Measurements from ENCODE around the gene CCDC134. TPM values are rescaled to one million over a fixed set of nuclear protein-coding genes. Genes with fewer than 3 reads are reported as not detected.

The CCDC134 gene
- total and polyA plus RNA-seq, 2 donors (not counting 1 experiment from before 2014, with no cell fraction given): 3.0 to 13.7 TPM

- H3K36me3 ChIP-seq (ENCODE audit: control insufficient read depth, insufficient read depth, low read length): no peaks in the 10 kb centered on the region
- H3K9me3 ChIP-seq (ENCODE audit: control insufficient read depth, insufficient read depth, low read depth, low read length): no peaks in the 10 kb centered on the region
- H3K79me2 ChIP-seq (ENCODE audit: control insufficient read depth, insufficient read depth, low read length): no peaks in the 10 kb centered on the region
- no peak overlapping the region for H2AFZ ChIP-seq (ENCODE audit: low read length)
- H3K4me2 ChIP-seq (ENCODE audit: extremely low read depth, insufficient read depth, low read length): no peak overlapping the region
- DNase-seq (ENCODE audit: low read depth in 2 of 2): no peak
- H3K27me3 ChIP-seq (ENCODE audit: control insufficient read depth, insufficient read depth, low read length): no peaks in the 10 kb centered on the region
- H3K27ac ChIP-seq (ENCODE audit: insufficient read depth, low read length): no peak overlapping the region
- no peak overlapping the region for H3K4me3 ChIP-seq (replicated peaks in 1 of 4; ENCODE audit: control extremely low read depth in 1 of 4, insufficient read depth in 1 of 4, low read depth in 3 of 4, low read length in 4 of 4)
- H3K4me1 ChIP-seq (ENCODE audit: control insufficient read depth, extremely low read depth, insufficient read depth, low read length): no peaks in the 10 kb centered on the region
- H4K20me1 ChIP-seq (ENCODE audit: control insufficient read depth, extremely low read depth, insufficient read depth, low read length): no peaks in the 10 kb centered on the region
- TF ChIP-seq, protein P1, sequence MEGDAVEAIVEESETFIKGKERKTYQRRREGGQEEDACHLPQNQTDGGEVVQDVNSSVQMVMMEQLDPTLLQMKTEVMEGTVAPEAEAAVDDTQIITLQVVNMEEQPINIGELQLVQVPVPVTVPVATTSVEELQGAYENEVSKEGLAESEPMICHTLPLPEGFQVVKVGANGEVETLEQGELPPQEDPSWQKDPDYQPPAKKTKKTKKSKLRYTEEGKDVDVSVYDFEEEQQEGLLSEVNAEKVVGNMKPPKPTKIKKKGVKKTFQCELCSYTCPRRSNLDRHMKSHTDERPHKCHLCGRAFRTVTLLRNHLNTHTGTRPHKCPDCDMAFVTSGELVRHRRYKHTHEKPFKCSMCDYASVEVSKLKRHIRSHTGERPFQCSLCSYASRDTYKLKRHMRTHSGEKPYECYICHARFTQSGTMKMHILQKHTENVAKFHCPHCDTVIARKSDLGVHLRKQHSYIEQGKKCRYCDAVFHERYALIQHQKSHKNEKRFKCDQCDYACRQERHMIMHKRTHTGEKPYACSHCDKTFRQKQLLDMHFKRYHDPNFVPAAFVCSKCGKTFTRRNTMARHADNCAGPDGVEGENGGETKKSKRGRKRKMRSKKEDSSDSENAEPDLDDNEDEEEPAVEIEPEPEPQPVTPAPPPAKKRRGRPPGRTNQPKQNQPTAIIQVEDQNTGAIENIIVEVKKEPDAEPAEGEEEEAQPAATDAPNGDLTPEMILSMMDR (conservative IDR thresholded peaks at IDR 0.05 in 1 of 2, IDR thresholded peaks at IDR 0.05 in 1 of 2; ENCODE audit: low read depth in 1 of 2, low read length in 2 of 2): no peak
- TF ChIP-seq EZH2 (IDR thresholded peaks at IDR 0.05; ENCODE audit: low read length, missing control alignments): no peak
- H3K9ac ChIP-seq (ENCODE audit: insufficient read depth, low read length): no peak overlapping the region
Observed at GRCh38 chr22:41779929-41780505, 20.5 kb upstream of the CCDC134 start.

- Histone ChIP-seq H3K9ac (ENCODE audit: insufficient read depth, low read length) (no peak overlapping the region), H3K27ac (ENCODE audit: insufficient read depth, low read length) (no peak overlapping the region), H3K36me3 (ENCODE audit: control insufficient read depth, insufficient read depth, low read length) (no peaks in the 10 kb centered on the region), H3K4me2 (ENCODE audit: extremely low read depth, insufficient read depth, low read length) (peak overlapping the region; percentile 13), H2AFZ (ENCODE audit: low read length) (peak overlapping the region; percentile 76), H3K27me3 (ENCODE audit: control insufficient read depth, insufficient read depth, low read length) (no peaks in the 10 kb centered on the region), H3K9me3 (ENCODE audit: control insufficient read depth, insufficient read depth, low read depth, low read length) (no peaks in the 10 kb centered on the region), H3K4me1 (ENCODE audit: control insufficient read depth, extremely low read depth, insufficient read depth, low read length) (no peaks in the 10 kb centered on the region), H3K4me3 (replicated peaks in 1 of 4; ENCODE audit: control extremely low read depth in 1 of 4, insufficient read depth in 1 of 4, low read depth in 3 of 4, low read length in 4 of 4) (no peak overlapping the region), H3K79me2 (ENCODE audit: control insufficient read depth, insufficient read depth, low read length) (no peaks in the 10 kb centered on the region), H4K20me1 (ENCODE audit: control insufficient read depth, extremely low read depth, insufficient read depth, low read length) (no peaks in the 10 kb centered on the region)
- peak; percentile 33 to 50 for DNase-seq (ENCODE audit: low read depth in 2 of 2)
- no peak for TF ChIP-seq EZH2 (IDR thresholded peaks at IDR 0.05; ENCODE audit: low read length, missing control alignments)
Observed at GRCh38 chr22:41780746-41781505, 19.6 kb upstream of the CCDC134 start.

GRCh38 chr22:41781507-41781906 lies 19.0 kb upstream of the CCDC134 start:
- DNase-seq (ENCODE audit: low read depth in 2 of 2): no peak
- Histone ChIP-seq H3K4me3 (replicated peaks in 1 of 4; ENCODE audit: control extremely low read depth in 1 of 4, insufficient read depth in 1 of 4, low read depth in 3 of 4, low read length in 4 of 4) (no peak overlapping the region), H3K4me2 (ENCODE audit: extremely low read depth, insufficient read depth, low read length) (no peak overlapping the region), H3K79me2 (ENCODE audit: control insufficient read depth, insufficient read depth, low read length) (no peaks in the 10 kb centered on the region), H3K4me1 (ENCODE audit: control insufficient read depth, extremely low read depth, insufficient read depth, low read length) (no peaks in the 10 kb centered on the region), H3K9me3 (ENCODE audit: control insufficient read depth, insufficient read depth, low read depth, low read length) (no peaks in the 10 kb centered on the region), H3K9ac (ENCODE audit: insufficient read depth, low read length) (no peak overlapping the region), H3K27me3 (ENCODE audit: control insufficient read depth, insufficient read depth, low read length) (no peaks in the 10 kb centered on the region), H2AFZ (ENCODE audit: low read length) (peak overlapping the region; percentile 76), H4K20me1 (ENCODE audit: control insufficient read depth, extremely low read depth, insufficient read depth, low read length) (no peaks in the 10 kb centered on the region), H3K36me3 (ENCODE audit: control insufficient read depth, insufficient read depth, low read length) (no peaks in the 10 kb centered on the region), H3K27ac (ENCODE audit: insufficient read depth, low read length) (no peak overlapping the region)
- TF ChIP-seq EZH2 (IDR thresholded peaks at IDR 0.05; ENCODE audit: low read length, missing control alignments): no peak
- TF ChIP-seq, protein P1 (conservative IDR thresholded peaks at IDR 0.05 in 1 of 2, IDR thresholded peaks at IDR 0.05 in 1 of 2; ENCODE audit: low read depth in 1 of 2, low read length in 2 of 2): no peak
